ENCODE results near the gene NINL. TPM values are rescaled to one million over a fixed set of nuclear protein-coding genes. Genes with fewer than 3 reads are reported as not detected.
"Not testable (repeated sequence)": the region's sequence is repeated elsewhere in the genome, so short reads cannot be mapped to it uniquely, and the experiment has no call there.

Gene NINL
- total RNA-seq, 4 donors from 2014 or later: 2.5 to 11.6 (median 4.7) TPM

DNA sequence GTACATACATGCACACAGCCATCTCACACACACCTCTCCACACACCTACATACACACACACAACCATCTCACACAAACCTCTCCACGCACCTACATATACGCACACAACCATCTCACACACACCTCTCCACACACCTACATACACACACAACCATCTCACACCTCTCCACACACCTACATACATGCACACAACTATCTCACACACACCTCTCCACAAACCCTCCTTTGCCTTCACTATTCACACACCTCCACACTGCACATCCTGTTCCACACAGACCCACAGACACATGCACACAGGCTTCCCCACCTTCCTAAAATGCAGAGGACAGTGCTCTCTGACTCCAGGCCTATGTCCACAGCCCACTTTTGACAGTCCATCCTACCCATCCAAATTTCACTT lies 16.3 kb upstream of the NINL start:
- no peak for TF ChIP-seq POLR2A (IDR thresholded peaks at IDR 0.05)
- TF ChIP-seq, protein P1, sequence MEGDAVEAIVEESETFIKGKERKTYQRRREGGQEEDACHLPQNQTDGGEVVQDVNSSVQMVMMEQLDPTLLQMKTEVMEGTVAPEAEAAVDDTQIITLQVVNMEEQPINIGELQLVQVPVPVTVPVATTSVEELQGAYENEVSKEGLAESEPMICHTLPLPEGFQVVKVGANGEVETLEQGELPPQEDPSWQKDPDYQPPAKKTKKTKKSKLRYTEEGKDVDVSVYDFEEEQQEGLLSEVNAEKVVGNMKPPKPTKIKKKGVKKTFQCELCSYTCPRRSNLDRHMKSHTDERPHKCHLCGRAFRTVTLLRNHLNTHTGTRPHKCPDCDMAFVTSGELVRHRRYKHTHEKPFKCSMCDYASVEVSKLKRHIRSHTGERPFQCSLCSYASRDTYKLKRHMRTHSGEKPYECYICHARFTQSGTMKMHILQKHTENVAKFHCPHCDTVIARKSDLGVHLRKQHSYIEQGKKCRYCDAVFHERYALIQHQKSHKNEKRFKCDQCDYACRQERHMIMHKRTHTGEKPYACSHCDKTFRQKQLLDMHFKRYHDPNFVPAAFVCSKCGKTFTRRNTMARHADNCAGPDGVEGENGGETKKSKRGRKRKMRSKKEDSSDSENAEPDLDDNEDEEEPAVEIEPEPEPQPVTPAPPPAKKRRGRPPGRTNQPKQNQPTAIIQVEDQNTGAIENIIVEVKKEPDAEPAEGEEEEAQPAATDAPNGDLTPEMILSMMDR (IDR thresholded peaks at IDR 0.05): no peak
- Histone ChIP-seq H3K4me3 (no peak overlapping the region), H3K9me3 (no peaks in the 10 kb centered on the region), H3K4me1 (no peaks in the 10 kb centered on the region), H3K36me3 (no peaks in the 10 kb centered on the region), H3K27me3 (no peaks in the 10 kb centered on the region), H3K27ac (no peak overlapping the region)
- WGBS, 2 donors: 82 to 85% methylated on average over 2 of the region's 2 CpGs
- no peak for DNase-seq
- intact Hi-C loops (cut with DNase I): no loop called here

DNA sequence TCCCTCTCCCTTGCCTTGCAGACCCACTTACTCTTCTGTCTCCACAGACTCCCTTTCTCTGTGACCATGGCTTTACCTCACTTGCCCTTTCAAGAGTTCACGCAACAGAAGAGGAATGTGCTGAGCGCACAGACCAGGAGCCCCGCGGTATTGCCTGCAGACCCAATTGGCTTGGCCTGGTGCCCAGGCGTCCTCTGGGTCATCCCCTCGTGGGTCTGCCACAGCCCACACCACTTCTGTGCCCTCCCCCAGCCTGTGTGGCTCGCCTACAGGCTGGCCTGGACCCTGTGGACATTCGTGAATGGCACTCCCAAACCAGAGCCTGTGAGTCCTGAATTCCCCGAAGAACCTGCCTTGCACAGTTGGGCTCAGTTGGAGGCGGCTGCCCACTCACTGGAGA lies 15.3 kb upstream of the NINL start:
- Histone ChIP-seq H3K36me3 (no peaks in the 10 kb centered on the region), H3K4me3 (no peak overlapping the region), H3K9me3 (no peaks in the 10 kb centered on the region), H3K27ac (no peak overlapping the region), H3K27me3 (no peaks in the 10 kb centered on the region), H3K4me1 (no peaks in the 10 kb centered on the region)
- no peak for DNase-seq
- intact Hi-C loops (cut with DNase I): no loop called here
- WGBS, 2 donors: 72 to 97% methylated on average over 4 to 9 of the region's 10 CpGs
- TF ChIP-seq POLR2A (IDR thresholded peaks at IDR 0.05): no peak
- TF ChIP-seq, protein P1 (IDR thresholded peaks at IDR 0.05): no peak

DNA sequence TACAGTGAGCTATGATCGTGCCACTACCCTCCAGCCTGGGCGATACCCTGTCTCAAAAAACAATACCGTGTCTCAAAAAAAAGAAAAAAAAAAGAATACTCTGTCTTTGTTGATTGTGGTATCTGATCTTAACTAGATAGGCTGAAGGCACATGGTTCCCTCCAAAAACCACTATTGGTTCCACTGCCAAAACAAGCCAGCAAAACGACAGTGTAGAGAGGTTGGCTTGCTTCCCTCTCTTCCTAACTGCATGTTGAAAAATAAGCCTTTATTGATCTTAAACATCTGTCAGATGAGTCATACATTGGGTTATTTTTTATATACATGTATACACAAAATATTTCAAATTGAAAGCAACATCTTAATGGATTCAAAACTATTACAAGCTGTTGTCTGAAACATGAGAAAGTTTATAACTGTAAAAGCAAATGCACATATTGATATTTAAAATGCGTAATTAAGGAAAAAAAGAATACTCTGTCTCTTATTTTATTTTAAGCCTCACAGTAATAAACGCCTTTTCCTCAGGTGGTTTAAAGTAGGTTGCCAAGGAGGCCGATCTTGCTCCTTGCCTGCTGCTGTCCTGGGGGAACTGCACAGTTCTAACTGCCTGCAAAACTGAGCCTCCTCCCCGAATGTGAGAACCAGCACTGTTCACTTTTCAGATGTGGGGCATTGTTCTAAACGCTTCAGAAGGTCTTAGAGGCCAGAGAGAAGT lies 7.0 kb upstream of the NINL start:
- DNase-seq: no peak
- TF ChIP-seq POLR2A (IDR thresholded peaks at IDR 0.05): no peak
- TF ChIP-seq, protein P1 (IDR thresholded peaks at IDR 0.05): no peak
- no peaks in the 10 kb centered on the region for H3K4me1 ChIP-seq
- H3K4me3 ChIP-seq: no peak overlapping the region
- intact Hi-C loops (cut with DNase I): no loop called here
- 34 to 45% methylated on average over 9 of the region's 9 CpGs for WGBS, 2 donors
- no peaks in the 10 kb centered on the region for H3K36me3 ChIP-seq
- H3K27me3 ChIP-seq: no peaks in the 10 kb centered on the region
- H3K27ac ChIP-seq: no peak overlapping the region
- H3K9me3 ChIP-seq: no peaks in the 10 kb centered on the region

DNA sequence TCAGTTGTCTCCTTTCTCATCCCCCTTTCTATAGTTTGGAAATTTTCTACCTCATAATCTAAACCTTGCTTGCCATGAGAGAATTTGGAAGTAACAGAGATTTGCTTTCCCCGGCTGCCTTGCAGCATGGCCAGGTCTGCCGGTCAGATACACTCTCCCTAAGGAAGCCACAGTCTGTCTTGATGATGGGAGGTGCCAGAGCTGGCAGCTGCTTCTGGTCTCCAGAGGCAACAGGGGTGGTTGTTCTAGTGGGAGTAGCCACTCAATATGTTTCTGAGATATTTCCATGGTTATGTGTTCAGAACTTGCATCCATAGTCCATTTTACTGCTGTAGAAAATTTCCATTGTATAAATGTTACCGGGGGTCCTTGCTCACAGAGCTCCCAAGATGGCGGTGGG lies 5.4 kb upstream of the NINL start:
- DNase-seq; intact Hi-C loops (cut with DNase I); H3K4me3 ChIP-seq; H3K27me3 ChIP-seq; H3K9me3 ChIP-seq; H3K4me1 ChIP-seq; H3K27ac ChIP-seq; H3K36me3 ChIP-seq: not testable (repeated sequence)
- WGBS, 2 donors: 90 to 94% methylated on average over 4 of the region's 4 CpGs

DNA sequence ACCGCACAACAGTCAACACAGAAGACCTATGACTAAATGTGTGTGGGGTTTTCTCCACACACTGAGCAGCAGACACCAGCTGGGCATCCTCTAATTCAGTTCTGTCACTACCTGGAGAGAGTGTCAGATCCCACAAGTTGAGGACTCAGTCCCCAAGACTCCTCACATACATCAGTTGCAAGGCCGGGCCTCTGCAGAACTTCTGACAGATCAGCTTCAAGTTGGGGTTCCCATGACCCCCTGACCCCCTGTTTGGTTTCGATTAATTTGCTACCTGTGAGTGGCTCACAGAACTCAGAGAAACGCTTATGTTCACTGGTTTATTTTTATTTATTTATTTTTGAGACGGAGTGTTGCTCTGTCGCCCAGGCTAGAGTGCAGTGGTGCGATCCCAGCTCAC lies 3.2 kb upstream of the NINL start:
- H3K9me3 ChIP-seq: no peaks in the 10 kb centered on the region
- TF ChIP-seq, protein P1 (IDR thresholded peaks at IDR 0.05): no peak
- TF ChIP-seq POLR2A (IDR thresholded peaks at IDR 0.05): no peak
- H3K4me3 ChIP-seq: no peak overlapping the region
- no peaks in the 10 kb centered on the region for H3K27me3 ChIP-seq
- intact Hi-C loops (cut with DNase I): no loop called here
- H3K36me3 ChIP-seq: no peaks in the 10 kb centered on the region
- WGBS, 2 donors: 91 to 94% methylated on average over 6 to 7 of the region's 7 CpGs
- no peak for DNase-seq
- H3K27ac ChIP-seq: no peak overlapping the region
- H3K4me1 ChIP-seq: peaks cover 0 to 20% (median 7%) of the 10 kb centered on the region in 3 donors

DNA sequence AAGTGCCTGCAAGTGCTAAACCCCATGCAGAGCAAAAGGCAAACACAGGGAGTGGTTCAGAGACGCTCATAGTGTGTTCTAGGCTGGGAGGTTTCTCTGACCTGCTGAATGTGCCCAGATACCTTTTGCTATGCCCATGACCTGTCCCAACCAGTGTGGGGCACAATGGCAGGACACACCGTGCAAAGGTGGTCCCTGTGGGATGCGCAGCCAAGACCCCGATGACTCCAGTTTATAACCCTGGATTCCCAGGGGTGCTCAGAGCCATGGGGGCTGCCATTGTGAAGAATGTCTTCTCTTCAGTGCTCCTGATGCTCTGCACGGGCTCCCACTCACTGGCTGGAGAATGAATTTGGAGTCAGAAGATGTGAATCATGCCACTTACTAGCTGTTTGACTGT lies 2.2 kb upstream of the NINL start:
- no peak for TF ChIP-seq POLR2A (IDR thresholded peaks at IDR 0.05)
- TF ChIP-seq, protein P1 (IDR thresholded peaks at IDR 0.05): no peak
- H3K9me3 ChIP-seq: no peaks in the 10 kb centered on the region
- no peaks in the 10 kb centered on the region for H3K27me3 ChIP-seq
- 65 to 69% methylated on average over 3 to 4 of the region's 5 CpGs for WGBS, 2 donors
- H3K27ac ChIP-seq: no peak overlapping the region
- no peaks in the 10 kb centered on the region for H3K36me3 ChIP-seq
- intact Hi-C loops (cut with DNase I): no loop called here
- peaks cover 0 to 20% (median 7%) of the 10 kb centered on the region in 3 donors for H3K4me1 ChIP-seq
- H3K4me3 ChIP-seq: no peak overlapping the region
- no peak for DNase-seq
